MCF 10A (cell line): ENCODE data around the gene NR1H3. TPM values are rescaled to one million over a fixed set of nuclear protein-coding genes. Genes with fewer than 3 reads are reported as not detected.

ENCODE experiments used
- BruUV-seq: library from RNA; stranded (reverse); fragments of 400-500 nt; replicated peaks from 2 replicates; lab custom pipeline; 2021; lab: Mats Ljungman, UMichigan
- CTCF ChIA-PET: fragments of 300-600 bp; sonication (Branson Sonifier 250); formaldehyde crosslinking; extraction: SDS; loops from one replicate; lab custom pipeline; 2021; ENCODE audit warnings: antibody characterized with exemption, inconsistent platforms; lab: Yijun Ruan, JAX
- POLR2A ChIA-PET: fragments of 300-600, 350-650 bp; sonication (Branson Sonifier 250); formaldehyde crosslinking; extraction: SDS; loops from one replicate; lab custom pipeline; 2020; ENCODE audit warnings: antibody characterized with exemption, inconsistent platforms; lab: Yijun Ruan, JAX
- DNase-seq: peaks from one replicate; pipeline ENCODE4 v3.0.0-alpha.2; 2018; ENCODE audit not compliant: unreplicated experiment
- H3K27ac Mint-ChIP-seq: one replicate; pipeline ENCODE4 v1.8.0; 2022; ENCODE audit warnings: mild to moderate bottlenecking, low read depth, mixed read lengths; ENCODE audit not compliant: unreplicated experiment
- H3K27me3 Mint-ChIP-seq: one replicate; pipeline ENCODE4 v1.8.0; 2022; ENCODE audit warnings: mixed read lengths; ENCODE audit not compliant: insufficient read depth, unreplicated experiment
- H3K36me3 Mint-ChIP-seq: one replicate; pipeline ENCODE4 v1.8.0; 2022; ENCODE audit warnings: mild to moderate bottlenecking, moderate library complexity, mixed read lengths; ENCODE audit not compliant: insufficient read depth, unreplicated experiment
- H3K4me1 Mint-ChIP-seq: one replicate; pipeline ENCODE4 v1.8.0; 2022; ENCODE audit warnings: mixed read lengths; ENCODE audit not compliant: insufficient read depth, unreplicated experiment
- H3K4me3 Mint-ChIP-seq: one replicate; pipeline ENCODE4 v1.8.0; 2022; ENCODE audit warnings: mild to moderate bottlenecking, moderate library complexity, mixed read lengths; ENCODE audit not compliant: unreplicated experiment
- H3K9me3 Mint-ChIP-seq: one replicate; pipeline ENCODE4 v1.8.0; 2022; ENCODE audit warnings: mixed read lengths; ENCODE audit not compliant: unreplicated experiment
- CTCF ChIP-seq: fragments of 200-600 bp; IDR thresholded peaks from one replicate; pipeline ENCODE4 v1.8.0; 2022; ENCODE audit warnings: antibody characterized with exemption, mild to moderate bottlenecking; ENCODE audit not compliant: unreplicated experiment
- intact Hi-C: fragments of 100-400 bp; cut with micrococcal nuclease; formaldehyde crosslinking; loops from 2 replicates; pipeline ENCODE4 v1.14.1; 2022
- total RNA-seq: library from RNA; stranded (reverse); gene quantifications from 2 replicates; pipeline ENCODE4 v1.2.3, GENCODE V29; 2022

NR1H3 gene
- total RNA-seq, 1 experiment from 2014 or later: 17.8 TPM

- DNase-seq: no peak
- H3K36me3 Mint-ChIP-seq: peaks cover 79% of the 10 kb centered on the region
Measured at GRCh38 chr11:47296045-47296444, 38.2 kb downstream of the NR1H3 start.

GRCh38 chr11:47299078-47299477 is 41.3 kb downstream of the NR1H3 start:
- intact Hi-C loops: no loop called here
- no peak for DNase-seq
- H3K27me3 Mint-ChIP-seq: no peaks in the 10 kb centered on the region
- H3K4me1 Mint-ChIP-seq: no peaks in the 10 kb centered on the region
- peaks cover 8% of the 10 kb centered on the region for H3K9me3 Mint-ChIP-seq
- CTCF ChIA-PET: interaction anchor here (1.4 kb wide), 1 partner anchor 56 kb away, joined by 3 read pairs; no protein-coding TSS in a partner anchor
- H3K4me3 Mint-ChIP-seq: no peak overlapping the region
- POLR2A ChIA-PET: no interaction called here
- H3K27ac Mint-ChIP-seq: no peak overlapping the region
- no peak for TF ChIP-seq CTCF
- H3K36me3 Mint-ChIP-seq: peaks cover 74% of the 10 kb centered on the region
- no TSS peak for BruUV-seq

More at GRCh38 chr11:47296045-47296444, 38.2 kb downstream of the NR1H3 start:
- Mint-ChIP-seq H3K27ac (no peak overlapping the region), H3K4me3 (no peak overlapping the region), H3K9me3 (no peaks in the 10 kb centered on the region), H3K4me1 (no peaks in the 10 kb centered on the region), H3K27me3 (no peaks in the 10 kb centered on the region)
- ChIA-PET POLR2A (interaction anchor here (1.0 kb wide), 1 partner anchor 25 kb away, joined by 4 read pairs; no protein-coding TSS in a partner anchor), CTCF (no interaction called here)
- no peak for TF ChIP-seq CTCF
- intact Hi-C loops: no loop called here
- no TSS peak for BruUV-seq

GRCh38 chr11:47302853-47303252 is 45.1 kb downstream of the NR1H3 start:
- CTCF ChIA-PET: no interaction called here
- Mint-ChIP-seq H3K27ac (no peak overlapping the region), H3K4me1 (no peaks in the 10 kb centered on the region), H3K27me3 (no peaks in the 10 kb centered on the region), H3K9me3 (peaks cover 8% of the 10 kb centered on the region), H3K36me3 (peaks cover 69% of the 10 kb centered on the region), H3K4me3 (no peak overlapping the region)
- POLR2A ChIA-PET: no interaction called here
- no peak for DNase-seq
- no peak for TF ChIP-seq CTCF
- no TSS peak for BruUV-seq
- intact Hi-C loops: no loop called here

- TF ChIP-seq CTCF: no peak
- Mint-ChIP-seq H3K27me3 (no peaks in the 10 kb centered on the region), H3K36me3 (peaks cover 77% of the 10 kb centered on the region), H3K4me3 (no peak overlapping the region), H3K4me1 (no peaks in the 10 kb centered on the region), H3K9me3 (peaks cover 8% of the 10 kb centered on the region), H3K27ac (peak overlapping the region; percentile 12)
- intact Hi-C loops: no loop called here
- ChIA-PET CTCF (interaction anchor here (3.8 kb wide), 1 partner anchor 49 kb away, joined by 17 read pairs; no protein-coding TSS in a partner anchor), POLR2A (no interaction called here)
- BruUV-seq: no TSS peak
- DNase-seq: peak; percentile 19
Measured at GRCh38 chr11:47305734-47306483, 48.1 kb downstream of the NR1H3 start.
